K562 (cell line): ENCODE results near the gene FGFR1OP2.

Source experiments
- ELF1 ChIP-seq: fragments of 200-800 bp; sonication (Bioruptor generic); IDR thresholded peaks from 2 replicates; pipeline ENCODE4 v1.6.1; 2016; ENCODE audit warnings: missing genetic modification characterization, missing compliant biosample characterization
- HNRNPK ChIP-seq: fragments of 200-400 bp; formaldehyde crosslinking; IDR thresholded peaks from one replicate; pipeline ENCODE4 v1.6.1; 2018; ENCODE audit warnings: mild to moderate bottlenecking, low read depth, low read length; ENCODE audit not compliant: poor library complexity, severe bottlenecking
- MAFK ChIP-seq: IDR thresholded peaks from 2 replicates; pipeline ENCODE4 v1.6.1; 2011; ENCODE audit warnings: low read length, improper control_type of control experiment

DNA sequence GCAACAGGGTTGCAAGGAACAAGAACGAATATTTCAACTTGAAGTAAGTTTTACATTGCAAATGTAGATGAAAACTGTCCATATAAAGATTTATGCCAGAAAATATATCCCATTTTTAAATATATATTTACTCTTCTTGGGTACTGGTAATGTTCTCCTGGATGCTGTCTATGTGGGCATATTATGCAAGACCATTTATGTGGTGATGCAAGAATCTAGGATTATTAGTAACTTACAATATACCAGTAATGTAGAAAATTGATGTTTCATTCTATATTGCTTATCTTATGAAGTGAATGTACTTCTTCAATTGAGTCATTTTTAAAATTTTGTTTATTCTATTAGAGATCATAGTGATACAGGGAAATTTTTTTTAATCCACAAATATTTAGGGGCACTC lies 25.1 kb downstream of the FGFR1OP2 start:
- TF ChIP-seq ELF1 (tag) (no peak), HNRNPK (no peak), MAFK (no peak)
